H1 (cell line): ENCODE measurements around the gene BTBD1.

ENCODE experiments used
- CTCF ChIP-seq, 3 experiments: IDR thresholded peaks; 1 replicate in 2 of 3; 2 replicates in 1 of 3; pipeline versions ENCODE4 v1.5.1 to v1.6.1; 2011; ENCODE audit warnings: low read length in 3 of 3, mild to moderate bottlenecking in 3 of 3, inconsistent platforms in 2 of 3, low read depth in 1 of 3, moderate library complexity in 1 of 3; ENCODE audit not compliant: insufficient read depth in 1 of 3; ENCODE audit errors: control extremely low read depth in 1 of 3
- EZH2 ChIP-seq: fragments of 200-600 bp; sonication (generic); IDR thresholded peaks from 2 replicates; pipeline ENCODE4 v1.7.1; 2012; ENCODE audit warnings: low read depth, mild to moderate bottlenecking, moderate library complexity, low read length, inconsistent platforms; ENCODE audit not compliant: severe bottlenecking
- POLR2A ChIP-seq, 2 experiments: IDR thresholded peaks; 1 replicate in 1 of 2; 2 replicates in 1 of 2; pipeline ENCODE4 v1.6.1; 2011; ENCODE audit warnings: low read depth in 2 of 2, low read length in 2 of 2, mild to moderate bottlenecking in 2 of 2; ENCODE audit errors: control extremely low read depth in 1 of 2

GRCh38 chr15:82993144-82993543 lies 73.9 kb downstream of the BTBD1 start:
- TF ChIP-seq EZH2 (no peak), CTCF (IDR thresholded peaks at IDR 0.05; ENCODE audit: control extremely low read depth in 1 of 3, insufficient read depth in 1 of 3, low read depth in 1 of 3, low read length in 3 of 3) (no peak), POLR2A (IDR thresholded peaks at IDR 0.05; ENCODE audit: control extremely low read depth in 1 of 2, low read depth in 2 of 2, low read length in 2 of 2) (no peak)
